OCI-LY3 (cell line): ENCODE results near the gene MEF2C.

Source experiments
- EZH2phosphoT487 ChIP-seq: fragments of 200-600 bp; shearing (Covaris generic); IDR thresholded peaks from 2 replicates; pipeline ENCODE4 v1.6.1; 2018; ENCODE audit warnings: antibody characterized with exemption, mixed run types, low read depth
- TF ChIP-seq, protein P1 (sequence below): fragments of 200-600, 300-600 bp; sonication (generic); IDR thresholded peaks from 2 replicates; pipeline ENCODE4 v1.5.1; 2014; ENCODE audit warnings: antibody characterized with exemption, low read length, low read depth

DNA sequence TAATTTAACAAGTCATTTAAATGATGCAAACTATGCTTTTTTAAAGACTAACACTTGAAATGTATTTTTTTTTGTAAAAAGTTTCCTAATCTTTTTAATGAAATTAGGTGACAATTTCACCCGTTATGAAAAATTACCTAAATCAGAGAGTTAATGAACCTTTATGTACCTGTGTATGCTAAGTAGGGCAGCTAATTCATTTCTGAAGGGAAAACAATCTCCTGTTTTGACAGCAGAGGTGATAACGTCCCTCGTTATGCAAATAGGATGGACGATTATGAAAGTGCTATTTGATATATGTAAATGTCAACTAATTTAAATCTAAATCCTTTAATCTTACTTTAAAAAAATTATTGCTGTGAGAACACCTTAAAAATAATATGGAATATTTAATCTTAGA is 58.8 kb downstream of the MEF2C start:
- no peak for TF ChIP-seq EZH2phosphoT487
- TF ChIP-seq, protein P1, sequence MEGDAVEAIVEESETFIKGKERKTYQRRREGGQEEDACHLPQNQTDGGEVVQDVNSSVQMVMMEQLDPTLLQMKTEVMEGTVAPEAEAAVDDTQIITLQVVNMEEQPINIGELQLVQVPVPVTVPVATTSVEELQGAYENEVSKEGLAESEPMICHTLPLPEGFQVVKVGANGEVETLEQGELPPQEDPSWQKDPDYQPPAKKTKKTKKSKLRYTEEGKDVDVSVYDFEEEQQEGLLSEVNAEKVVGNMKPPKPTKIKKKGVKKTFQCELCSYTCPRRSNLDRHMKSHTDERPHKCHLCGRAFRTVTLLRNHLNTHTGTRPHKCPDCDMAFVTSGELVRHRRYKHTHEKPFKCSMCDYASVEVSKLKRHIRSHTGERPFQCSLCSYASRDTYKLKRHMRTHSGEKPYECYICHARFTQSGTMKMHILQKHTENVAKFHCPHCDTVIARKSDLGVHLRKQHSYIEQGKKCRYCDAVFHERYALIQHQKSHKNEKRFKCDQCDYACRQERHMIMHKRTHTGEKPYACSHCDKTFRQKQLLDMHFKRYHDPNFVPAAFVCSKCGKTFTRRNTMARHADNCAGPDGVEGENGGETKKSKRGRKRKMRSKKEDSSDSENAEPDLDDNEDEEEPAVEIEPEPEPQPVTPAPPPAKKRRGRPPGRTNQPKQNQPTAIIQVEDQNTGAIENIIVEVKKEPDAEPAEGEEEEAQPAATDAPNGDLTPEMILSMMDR: no peak
